Jurkat, Clone E6-1 (cell line): ENCODE results near the gene SPPL3.
A peak's percentile ranks its signal among the peaks of the same experiment; 100 is the strongest.

Experiments
- DNase-seq: peaks from one replicate; pipeline ENCODE4 v3.0.0-alpha.2; 2011; ENCODE audit warnings: low read depth, low spot score
- H3K4me3 ChIP-seq: 2 replicates; pipeline ENCODE4 v1.5.1; 2011; ENCODE audit warnings: mild to moderate bottlenecking, low read length, control low read depth, moderate library complexity

The SPPL3 gene

DNA sequence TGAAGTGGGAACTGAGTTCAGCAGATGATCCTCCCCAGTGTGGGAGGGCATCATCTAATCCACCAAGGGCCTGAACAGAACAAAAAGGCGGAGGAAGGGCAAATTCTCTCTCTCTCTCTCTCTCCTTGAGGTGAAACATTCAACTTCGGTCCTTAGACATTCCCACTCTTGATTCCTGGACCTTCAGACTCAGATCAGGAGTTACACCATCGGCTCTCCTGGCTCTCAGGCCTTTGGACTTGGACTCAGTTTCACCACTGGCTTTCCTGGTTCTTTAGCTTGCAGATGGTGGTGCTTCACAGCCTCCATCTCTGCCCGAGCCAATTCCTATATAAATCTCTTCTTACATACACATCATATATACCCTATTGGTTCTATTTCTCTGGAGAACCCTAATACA lies 73.2 kb downstream of the SPPL3 start:
- DNase-seq = no peak
- H3K4me3 ChIP-seq = no peak overlapping the region

- DNase-seq = no peak
- no peak overlapping the region for H3K4me3 ChIP-seq
Measured at GRCh38 chr12:120830052-120830940, 73.9 kb downstream of the SPPL3 start.

DNA sequence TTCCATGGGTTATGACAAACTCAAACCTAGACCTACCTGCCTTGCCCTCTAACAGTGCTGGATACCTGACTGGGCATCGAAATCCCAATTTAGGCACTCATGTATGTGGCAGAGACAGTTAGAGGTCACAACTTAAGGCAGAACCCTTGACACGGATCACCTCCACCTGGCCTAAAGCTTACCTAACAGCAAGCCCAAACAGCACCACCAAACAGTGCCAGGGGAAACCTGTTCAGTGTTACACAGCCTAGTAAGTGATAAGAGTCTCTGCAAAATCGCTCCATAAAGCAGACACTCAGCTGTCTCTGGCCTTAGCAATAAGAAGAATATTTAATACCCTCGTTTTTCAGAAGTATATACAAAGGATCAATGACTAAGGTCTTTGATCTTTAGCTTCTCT lies 77.8 kb downstream of the SPPL3 start:
- H3K4me3 ChIP-seq = no peak overlapping the region
- DNase-seq = no peak

- H3K4me3 ChIP-seq = no peak overlapping the region
- DNase-seq = no peak
Measured at GRCh38 chr12:120825337-120825736, 78.8 kb downstream of the SPPL3 start.

GRCh38 chr12:120822832-120823503 lies 81.2 kb downstream of the SPPL3 start:
- no peak for DNase-seq
- H3K4me3 ChIP-seq = no peak overlapping the region

DNA sequence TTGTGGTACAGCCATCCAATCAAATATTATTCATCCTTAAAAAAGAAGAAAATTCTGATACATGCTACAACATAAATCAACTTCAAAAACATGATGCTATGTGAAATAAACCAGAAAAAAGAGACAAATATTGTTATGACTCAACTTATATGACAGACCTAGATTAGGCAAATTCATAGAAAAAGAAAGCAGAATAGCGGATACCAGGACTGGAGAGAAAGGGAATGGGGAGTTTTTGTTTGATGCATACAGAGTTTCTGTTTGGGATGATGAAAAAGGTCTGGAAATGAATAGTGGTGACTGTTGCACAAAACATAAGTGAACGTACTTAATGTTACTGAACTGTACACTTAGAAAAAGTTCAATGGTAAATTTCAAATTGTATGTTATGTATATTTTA lies 82.3 kb downstream of the SPPL3 start:
- DNase-seq = no peak
- H3K4me3 ChIP-seq = no peak overlapping the region

- H3K4me3 ChIP-seq = no peak overlapping the region
- DNase-seq = peak; percentile 70
Measured at GRCh38 chr12:120820884-120821510, 83.2 kb downstream of the SPPL3 start.

DNA sequence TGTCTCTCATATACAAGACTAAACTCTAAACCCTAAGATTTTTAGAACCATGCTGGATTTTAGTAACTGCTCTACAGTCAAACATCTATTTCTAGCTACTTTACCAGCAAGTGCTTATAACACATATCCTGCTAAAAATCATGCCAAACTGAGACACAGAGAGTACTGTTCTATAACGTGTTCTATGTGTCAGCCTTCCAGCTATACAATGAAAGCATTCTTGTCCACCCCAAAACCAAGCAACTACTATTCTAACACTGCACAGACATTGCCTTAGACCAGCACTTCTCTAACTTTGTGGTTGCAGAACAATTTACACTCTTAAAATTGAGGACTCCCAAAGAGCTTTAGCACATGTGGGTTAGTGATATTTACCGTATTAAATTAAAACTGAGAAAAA lies 85.7 kb downstream of the SPPL3 start:
- no peak for DNase-seq

DNA sequence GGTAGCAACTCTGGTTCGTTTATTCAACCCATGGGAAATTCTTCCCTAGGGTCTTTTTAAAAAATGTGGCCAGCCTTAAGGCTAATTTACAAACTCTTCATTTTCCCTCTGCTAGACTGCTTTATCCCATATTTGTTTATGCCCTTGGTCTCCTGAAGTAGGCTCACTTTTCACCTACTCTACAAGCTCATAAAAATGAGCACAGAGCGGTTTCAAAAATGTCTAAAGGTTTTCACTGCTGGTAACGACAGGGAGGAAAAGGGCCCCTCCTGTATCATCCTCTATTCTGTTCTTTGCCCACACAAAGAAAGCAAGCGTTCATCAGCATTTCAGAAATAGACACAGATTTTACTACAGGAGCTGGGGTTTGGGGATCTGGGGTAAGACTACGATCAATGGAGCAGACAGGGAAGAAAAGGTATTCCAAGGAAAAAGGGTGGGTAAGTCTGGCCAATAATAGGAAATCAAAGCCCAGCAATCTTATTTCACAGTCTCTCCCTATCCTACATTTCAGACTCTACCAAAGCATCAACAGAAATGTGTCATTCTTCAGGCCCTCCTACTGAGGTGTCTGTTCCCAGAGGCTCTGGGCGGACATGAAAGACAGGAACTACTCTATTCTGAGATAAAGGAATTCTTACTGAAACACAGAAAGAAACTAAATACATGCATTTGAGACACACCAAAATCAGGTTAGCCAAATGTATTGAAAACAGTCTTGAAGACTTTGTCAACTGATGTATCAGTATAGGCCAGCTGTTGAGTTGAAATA lies 86.4 kb downstream of the SPPL3 start:
- H3K4me3 ChIP-seq = no peak overlapping the region
- DNase-seq = no peak

More for the DNA sequence above, 85.7 kb downstream of the SPPL3 start:
- H3K4me3 ChIP-seq = no peak overlapping the region

GRCh38 chr12:120816363-120816762 lies 87.8 kb downstream of the SPPL3 start:
- DNase-seq = no peak
- H3K4me3 ChIP-seq = no peak overlapping the region

DNA sequence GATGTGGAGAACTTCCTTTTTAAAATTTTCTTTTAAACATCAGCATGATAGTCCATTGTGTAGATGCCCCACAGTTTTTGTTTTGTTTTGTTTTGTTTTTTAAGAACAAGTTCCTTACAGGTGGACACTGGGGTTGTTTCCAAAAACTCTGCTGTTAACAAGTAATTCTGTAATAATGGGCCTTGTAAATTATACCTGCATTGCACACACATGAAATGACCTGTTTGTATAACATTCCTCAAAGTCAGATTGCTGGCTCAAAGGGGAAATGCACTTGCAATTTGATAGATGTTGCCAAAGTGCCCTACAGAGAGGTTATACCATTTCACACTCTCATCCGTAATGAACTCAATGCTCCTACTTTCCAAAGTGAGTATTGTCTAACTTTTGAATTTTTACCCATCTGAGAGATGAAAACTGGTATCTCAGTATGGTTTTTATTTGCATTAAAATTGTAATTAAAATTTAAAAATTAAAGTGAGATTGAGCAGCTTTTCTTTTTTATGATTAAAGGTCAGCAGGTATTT lies 89.2 kb downstream of the SPPL3 start:
- no peak overlapping the region for H3K4me3 ChIP-seq
- no peak for DNase-seq

GRCh38 chr12:120814203-120814902 lies 89.8 kb downstream of the SPPL3 start:
- no peak overlapping the region for H3K4me3 ChIP-seq
- no peak for DNase-seq

DNA sequence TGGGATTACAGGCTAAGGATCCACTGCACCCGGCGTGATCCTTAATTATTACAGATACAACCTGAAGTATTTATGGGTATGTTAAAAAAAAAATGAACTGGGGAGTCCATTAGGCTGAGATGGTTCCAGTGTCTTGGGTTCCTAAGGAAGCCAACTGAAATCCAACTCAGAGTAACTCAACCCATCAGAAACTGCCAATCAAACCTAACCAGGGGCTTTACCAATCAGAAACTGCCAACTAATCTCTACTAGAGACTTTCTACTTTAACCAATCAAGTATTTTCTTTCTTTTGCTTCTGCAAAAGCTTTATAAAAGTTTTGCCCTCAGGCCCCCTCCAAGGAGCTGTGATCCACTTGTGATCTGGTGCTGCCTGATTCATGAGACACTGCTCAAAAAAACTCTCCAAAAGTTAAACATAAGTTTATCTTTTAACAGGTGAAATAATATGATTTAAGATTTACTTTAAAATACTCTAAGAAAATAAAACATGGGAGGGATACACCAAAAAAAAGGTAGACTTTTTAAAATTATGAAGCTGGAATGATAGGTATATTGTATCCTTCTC lies 90.5 kb downstream of the SPPL3 start:
- no peak overlapping the region for H3K4me3 ChIP-seq
- no peak for DNase-seq

DNA sequence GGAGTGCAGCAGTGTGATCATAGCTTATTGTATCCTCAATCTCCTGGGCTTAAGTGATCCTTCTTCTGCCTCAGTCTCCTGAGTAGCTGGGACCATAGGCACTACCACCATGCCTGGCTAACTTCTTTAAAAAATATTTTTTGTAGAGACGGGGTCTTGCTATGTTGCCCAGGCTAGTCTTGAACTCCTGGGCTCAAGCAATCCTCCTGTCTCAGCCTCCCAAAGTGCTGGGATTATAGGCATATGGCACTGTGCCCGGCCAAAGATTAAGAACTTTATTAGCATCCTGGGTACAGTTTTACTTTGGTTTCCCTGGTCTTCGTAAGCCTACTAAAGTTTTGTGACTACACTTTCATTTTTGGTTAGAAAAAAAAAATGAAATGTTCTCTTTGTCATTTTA lies 94.1 kb downstream of the SPPL3 start:
- H3K4me3 ChIP-seq = no peak overlapping the region
- DNase-seq = no peak

DNA sequence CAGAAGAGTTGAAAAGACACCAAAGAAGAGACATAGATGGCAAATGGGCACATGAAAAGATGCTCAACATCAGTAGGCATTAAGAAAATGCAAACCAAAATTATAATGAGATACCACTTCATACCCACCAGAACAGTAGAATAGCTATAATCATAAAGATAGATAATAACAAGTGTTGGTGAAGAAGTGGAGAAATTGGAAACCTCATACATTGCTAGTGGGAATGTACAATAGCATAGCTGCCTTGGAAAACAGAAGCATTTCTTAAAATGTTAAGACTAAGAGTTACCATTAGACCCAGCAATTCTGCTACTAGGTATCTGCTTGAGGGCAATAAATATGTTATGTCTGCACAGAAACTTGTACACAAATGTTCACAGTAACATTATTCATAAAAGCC lies 99.7 kb downstream of the SPPL3 start:
- DNase-seq = no peak
- no peak overlapping the region for H3K4me3 ChIP-seq

DNA sequence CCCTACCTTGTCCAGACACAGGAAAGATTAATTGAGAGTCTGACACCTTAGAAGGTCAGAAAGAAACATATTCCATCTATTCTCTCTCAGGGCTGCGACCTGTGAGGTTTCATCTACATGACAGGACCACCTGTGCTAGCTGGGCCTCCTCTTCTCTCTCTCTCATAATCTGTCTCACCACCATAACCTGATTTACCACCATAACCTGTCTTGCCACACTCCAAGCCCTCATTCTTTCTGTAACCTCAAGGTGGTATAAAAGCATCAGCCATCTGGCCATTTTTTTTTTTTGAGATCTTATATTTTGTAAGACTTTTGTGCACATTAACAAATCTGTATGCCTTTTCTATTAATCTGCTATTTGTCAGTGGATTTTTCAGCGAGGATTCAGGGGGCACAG lies 103.0 kb downstream of the SPPL3 start:
- H3K4me3 ChIP-seq = no peak overlapping the region
- DNase-seq = peak; percentile 68

GRCh38 chr12:120800665-120801064 lies 103.5 kb downstream of the SPPL3 start:
- no peak for DNase-seq
- H3K4me3 ChIP-seq = no peak overlapping the region

DNA sequence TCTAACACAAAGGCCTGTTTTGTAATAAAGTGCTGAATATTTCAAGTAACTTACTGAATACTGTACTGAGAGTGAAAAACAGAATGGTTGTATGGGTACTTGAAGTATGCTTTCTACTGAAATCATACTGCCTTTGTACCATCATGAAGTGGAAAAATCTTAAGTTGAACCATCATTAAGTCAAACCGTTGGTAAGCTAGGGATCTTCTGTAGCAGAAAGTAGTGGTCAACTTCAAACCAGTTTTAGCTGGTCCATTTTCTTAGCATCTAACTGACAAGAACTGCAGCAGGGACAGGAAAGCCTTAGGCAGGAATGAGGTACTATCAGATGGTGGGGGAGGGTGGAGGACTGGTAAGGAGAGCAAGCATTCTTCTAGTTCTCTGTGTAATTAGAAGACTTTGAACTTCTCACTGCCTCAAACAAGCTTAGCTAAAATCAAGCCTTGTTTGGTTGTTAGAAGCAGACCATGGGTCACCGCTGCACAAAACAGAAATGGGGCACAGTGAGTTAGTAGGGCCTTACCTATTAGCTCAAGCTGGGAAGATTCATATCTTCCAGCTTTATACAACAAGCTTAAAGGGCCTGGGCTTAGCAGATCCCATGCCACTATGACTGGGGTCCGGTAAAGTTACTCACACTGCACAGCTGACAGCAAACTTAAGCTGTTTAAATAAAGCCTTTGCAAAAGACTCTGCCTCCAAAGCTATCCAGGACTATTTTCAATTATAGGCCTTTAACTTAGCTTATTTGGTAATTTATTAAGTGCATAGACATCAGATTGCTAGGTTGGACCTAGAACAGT lies 104.7 kb downstream of the SPPL3 start:
- no peak for DNase-seq
- no peak overlapping the region for H3K4me3 ChIP-seq
